SH-SY5Y (cell line): Measurements from ENCODE around the gene MAP3K4.

ENCODE experiments used
- GATA2 ChIP-seq: IDR thresholded peaks from 2 replicates; pipeline ENCODE4 v1.6.1; 2011; ENCODE audit warnings: mild to moderate bottlenecking, low read depth, low read length
- GATA3 ChIP-seq: IDR thresholded peaks from 2 replicates; pipeline ENCODE4 v1.6.1; 2011; ENCODE audit warnings: low read depth, mild to moderate bottlenecking, low read length, moderate library complexity

DNA sequence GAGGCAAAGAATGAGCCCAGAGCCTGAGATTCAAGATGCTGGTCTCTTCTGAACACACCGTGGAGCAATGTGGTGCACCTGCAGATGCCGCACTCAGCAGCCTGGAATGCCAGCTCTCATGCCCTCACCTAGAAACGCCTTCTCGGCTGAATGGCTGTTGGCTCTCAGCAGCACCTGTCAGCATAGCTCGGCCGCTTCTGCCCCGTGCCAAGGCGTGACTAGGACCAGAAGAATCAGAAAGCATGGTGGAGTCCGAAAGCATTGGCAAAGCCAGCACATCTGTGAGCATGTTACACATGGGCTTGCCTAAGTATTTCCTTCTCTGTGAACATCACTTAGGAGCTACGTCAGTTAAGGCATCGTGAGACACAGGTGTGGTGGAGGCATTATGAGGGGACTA is 140.8 kb downstream of the MAP3K4 start:
- TF ChIP-seq GATA2 (no peak), GATA3 (no peak)
